GM12874 (cell line): ENCODE measurements around the gene DIAPH2.

Experiments
- CTCF ChIP-seq: IDR thresholded peaks from 2 replicates; pipeline ENCODE4 v1.5.1; 2011; ENCODE audit warnings: low read depth, mild to moderate bottlenecking, control low read depth, low read length, moderate library complexity; ENCODE audit not compliant: insufficient read depth

The DIAPH2 gene

GRCh38 chrX:97372001-97372766 lies 687.5 kb downstream of the DIAPH2 start:
- no peak for TF ChIP-seq CTCF

DNA sequence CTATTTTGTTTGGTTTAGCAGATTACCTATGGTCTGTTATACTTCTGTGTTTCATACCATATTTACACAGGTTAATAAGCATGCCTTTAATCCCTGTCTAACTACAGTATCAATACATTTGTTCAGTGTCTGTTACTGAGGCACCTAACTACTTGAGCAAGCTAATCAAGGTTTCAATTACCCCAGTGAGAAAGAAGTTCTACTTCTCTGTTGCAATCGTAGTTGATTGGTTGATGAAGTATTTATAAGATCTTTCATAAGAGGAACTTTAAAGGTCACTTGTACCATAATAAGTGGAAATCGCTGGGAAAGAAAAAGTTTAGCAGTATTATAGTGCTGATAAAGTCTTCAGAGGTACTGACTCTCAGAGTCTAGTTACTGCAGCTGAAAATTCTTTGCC lies 689.6 kb downstream of the DIAPH2 start:
- TF ChIP-seq CTCF, result no peak

GRCh38 chrX:97380200-97380599 lies 695.6 kb downstream of the DIAPH2 start:
- no peak for TF ChIP-seq CTCF

DNA sequence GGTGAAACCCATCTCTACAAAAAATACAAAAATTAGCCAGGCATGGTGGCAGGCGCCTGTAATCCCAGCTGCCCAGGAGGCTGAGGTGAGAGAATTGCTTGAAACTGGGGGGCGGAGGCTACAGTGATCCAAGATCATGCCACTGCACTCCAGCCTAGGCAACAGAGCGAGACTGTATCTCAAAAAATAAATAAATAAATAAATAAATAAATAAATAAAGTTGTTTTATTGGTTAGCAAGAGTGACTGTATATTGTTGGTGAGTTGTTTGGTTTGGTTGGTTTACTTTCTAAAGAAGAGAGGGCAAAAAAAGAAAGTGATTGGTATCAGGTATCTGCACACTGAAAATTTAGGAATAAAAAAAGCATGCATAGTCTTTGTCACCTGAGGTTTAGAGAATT lies 700.0 kb downstream of the DIAPH2 start:
- TF ChIP-seq CTCF, result no peak

DNA sequence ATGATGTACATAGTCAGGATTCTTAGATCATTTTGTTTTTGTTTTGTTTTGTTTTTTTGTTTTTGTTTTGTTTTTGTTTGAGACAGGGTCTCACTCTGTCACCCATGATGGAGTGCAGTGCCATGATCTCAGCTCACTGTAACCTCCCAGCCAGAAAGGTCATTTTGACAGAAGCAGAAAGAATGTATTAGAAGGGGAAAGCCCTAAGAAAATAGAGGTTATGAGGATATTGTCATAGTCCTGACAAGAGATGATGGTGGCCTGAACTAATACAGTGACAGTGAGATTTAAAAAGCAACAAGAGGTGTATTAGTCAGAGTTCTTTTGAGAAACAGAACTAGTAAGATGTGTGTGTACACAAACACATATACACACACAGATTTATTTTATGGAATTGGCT lies 702.4 kb downstream of the DIAPH2 start:
- TF ChIP-seq CTCF, result no peak

- no peak for TF ChIP-seq CTCF
Observed at GRCh38 chrX:97389761-97390192, 705.1 kb downstream of the DIAPH2 start.

- no peak for TF ChIP-seq CTCF
Observed at GRCh38 chrX:97397371-97397770, 712.7 kb downstream of the DIAPH2 start.
